GM23248 (cell line): ENCODE measurements around the gene GARNL3.

Source experiments
- EZH2 ChIP-seq: fragments of 200-600 bp; sonication (generic); IDR thresholded peaks from 2 replicates; pipeline ENCODE4 v1.6.1; 2018; ENCODE audit warnings: antibody characterized with exemption, mild to moderate bottlenecking; ENCODE audit not compliant: insufficient read depth, poor library complexity, severe bottlenecking
- EZH2phosphoT487 ChIP-seq: fragments of 200-600 bp; sonication (generic); IDR thresholded peaks from 2 replicates; pipeline ENCODE4 v1.6.1; 2018; ENCODE audit warnings: antibody characterized with exemption, moderate library complexity, mild to moderate bottlenecking, low read depth; ENCODE audit not compliant: insufficient read depth

- no peak for TF ChIP-seq EZH2
- no peak for TF ChIP-seq EZH2phosphoT487
Measured at GRCh38 chr9:127406799-127407491, 142.4 kb downstream of the GARNL3 start.
